HG03039 (cell line): Measurements from ENCODE around the gene SLC5A5.

ENCODE experiments used
- ATAC-seq: cut with Tn5 transposase; IDR thresholded peaks from one replicate; pipeline ENCODE4 v1.9.1; 2021; ENCODE audit warnings: mild to moderate bottlenecking, moderate library complexity; ENCODE audit not compliant: unreplicated experiment

SLC5A5 gene

DNA sequence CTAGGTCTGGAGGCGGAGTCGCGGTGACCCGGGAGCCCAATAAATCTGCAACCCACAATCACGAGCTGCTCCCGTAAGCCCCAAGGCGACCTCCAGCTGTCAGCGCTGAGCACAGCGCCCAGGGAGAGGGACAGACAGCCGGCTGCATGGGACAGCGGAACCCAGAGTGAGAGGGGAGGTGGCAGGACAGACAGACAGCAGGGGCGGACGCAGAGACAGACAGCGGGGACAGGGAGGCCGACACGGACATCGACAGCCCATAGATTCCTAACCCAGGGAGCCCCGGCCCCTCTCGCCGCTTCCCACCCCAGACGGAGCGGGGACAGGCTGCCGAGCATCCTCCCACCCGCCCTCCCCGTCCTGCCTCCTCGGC lies at the start of gene SLC5A5:
TSS of gene SLC5A5 (plus strand) at position 68 of the 373 bp plus-strand sequence. CDS start 375 bp downstream, outside the sequence.
- no peak for ATAC-seq

DNA sequence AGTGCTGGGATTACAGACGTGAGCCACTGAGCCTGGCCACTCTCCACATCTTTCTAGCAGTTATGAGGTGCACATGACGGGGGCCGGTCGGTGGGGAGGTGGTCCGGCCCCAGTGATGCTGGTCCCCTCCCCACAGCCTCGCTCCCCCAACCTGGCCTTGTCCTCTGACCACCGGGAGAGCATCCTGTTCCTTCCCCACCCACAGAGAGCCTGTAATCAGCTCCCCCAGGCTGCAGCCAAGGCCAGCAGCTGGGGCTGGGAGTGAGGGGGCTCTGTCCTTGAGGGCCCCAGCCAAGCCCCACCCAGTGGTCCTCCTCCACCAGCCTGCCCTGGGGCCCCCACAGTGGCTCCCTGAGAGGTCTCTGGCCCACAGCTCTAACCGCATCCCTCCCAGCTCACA lies 47.4 kb upstream of the SLC5A5 start:
- no peak for ATAC-seq

DNA sequence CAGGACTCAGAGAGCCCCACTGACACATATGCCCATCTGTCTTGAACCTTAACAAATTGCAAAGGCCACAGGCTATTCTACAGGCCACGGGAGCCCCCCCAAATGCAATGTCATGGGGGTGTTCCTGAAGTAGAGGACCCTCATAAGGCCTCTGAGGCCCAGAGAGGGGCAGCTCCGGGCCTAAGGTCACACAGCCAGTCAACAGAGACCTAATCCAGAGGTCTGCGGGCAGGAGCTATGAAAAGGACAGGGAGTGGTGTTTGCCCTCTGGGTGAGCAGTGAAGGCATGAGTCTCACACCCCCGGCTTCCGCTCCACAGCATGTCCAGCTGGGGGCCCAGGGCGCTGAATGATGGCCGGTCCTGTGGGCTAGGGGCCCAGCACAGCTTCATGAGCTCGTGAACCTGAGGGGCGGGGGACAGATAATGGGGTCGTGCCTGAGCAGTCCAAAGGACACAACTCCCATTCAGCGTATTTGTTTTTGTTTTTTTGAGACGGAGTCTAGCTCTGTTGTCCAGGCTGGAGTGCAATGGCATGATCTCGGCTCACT lies 45.2 kb upstream of the SLC5A5 start:
- no peak for ATAC-seq

DNA sequence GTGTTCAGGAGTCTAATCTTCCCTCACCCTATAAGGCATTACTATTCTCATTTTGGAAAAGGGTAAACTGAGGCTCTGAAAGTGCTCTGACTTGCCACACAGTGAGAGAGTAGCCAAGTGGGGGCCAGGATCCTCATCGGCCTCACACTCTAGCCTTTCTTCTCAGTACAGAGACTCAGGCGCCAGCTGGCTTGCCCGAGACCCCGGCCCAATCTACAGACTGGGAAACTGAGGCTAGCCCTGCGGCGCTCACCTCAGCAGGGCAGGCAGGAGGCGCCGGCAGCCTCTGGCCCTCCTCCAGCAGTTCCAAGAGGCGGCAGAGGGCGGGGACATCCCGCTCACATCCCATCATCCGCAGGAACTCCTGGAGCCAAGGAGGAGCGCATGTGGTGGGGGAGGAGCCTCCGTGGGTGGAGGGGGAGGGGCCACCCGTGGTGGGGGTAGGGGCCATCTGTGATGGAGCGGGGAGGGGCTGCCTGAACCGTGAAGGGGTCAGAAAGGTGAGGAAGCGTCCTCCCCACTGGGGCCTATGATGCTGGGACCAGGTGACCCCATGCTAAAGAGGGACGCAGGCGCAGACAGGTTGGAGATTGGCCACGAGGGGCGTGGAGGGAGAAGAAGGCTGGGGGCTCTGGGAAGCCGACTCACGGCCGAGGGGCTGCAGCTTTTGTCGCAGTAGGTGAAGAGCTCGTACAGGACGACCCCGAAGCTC lies 41.7 kb upstream of the SLC5A5 start:
- no peak for ATAC-seq

DNA sequence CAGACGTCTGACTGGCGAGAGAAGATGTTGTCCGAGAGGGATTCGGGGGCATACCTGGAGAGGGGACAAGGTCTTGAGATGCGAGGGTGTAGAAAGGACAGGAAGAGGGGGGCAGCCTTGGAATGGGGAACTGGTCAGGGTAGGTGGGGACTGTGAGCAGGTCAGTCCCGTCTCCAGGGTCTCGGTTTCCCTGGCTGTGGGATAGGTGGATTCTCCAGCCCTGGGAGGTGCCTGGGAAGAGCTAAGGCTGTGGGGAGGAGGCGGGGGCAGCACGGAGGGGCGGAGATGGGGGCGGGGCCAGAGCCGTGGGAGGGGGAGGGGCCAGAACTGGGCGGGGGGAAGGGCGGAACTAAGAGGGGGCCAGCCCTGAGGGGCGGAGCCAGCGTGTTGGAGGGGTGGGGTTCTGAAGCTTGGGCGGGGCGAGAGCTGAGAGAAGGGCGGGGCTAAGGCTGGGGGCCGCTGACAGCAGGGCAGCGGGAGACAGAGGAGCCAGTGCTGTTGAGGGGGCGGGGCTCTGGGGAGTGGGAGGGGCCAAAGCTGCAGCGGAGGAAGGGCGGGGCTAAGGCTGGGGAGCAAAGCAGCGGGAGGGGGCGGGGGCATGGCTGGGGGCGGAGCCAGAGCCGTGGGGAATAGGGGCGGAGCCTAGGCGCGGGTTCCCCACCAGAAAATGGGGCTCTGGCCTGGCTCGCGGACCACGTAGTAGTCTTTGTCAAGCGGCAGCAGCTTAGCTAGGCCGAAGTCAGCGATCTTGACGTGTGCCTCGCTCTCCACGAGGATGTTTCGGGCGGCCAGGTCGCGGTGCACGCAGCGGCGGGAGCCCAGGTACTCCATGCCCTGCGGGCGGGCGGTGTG lies 41.0 kb upstream of the SLC5A5 start:
- ATAC-seq, result no peak

DNA sequence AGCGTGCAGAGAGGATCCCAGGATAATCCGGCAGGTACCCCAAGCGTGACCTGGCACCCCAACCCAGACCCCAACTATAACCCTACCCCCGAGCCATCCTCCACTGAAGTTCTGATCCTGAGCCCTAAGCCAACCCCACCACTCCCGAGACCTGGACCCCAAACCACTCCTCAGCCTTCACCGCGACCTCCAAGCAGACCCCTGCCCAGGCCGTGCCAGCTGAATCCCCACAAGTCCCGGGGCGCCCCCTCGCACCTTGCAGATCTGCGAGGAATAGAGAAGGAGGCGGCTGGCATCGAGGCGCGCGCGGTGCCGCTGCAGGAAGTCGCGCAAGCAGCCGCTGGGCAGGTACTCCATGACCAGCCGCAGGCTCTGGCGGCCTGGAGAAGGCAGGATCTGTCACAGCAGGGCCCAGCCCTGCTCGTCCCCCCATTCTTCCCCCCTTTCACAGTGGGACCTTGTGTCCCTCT lies 40.3 kb upstream of the SLC5A5 start:
- ATAC-seq, result no peak

DNA sequence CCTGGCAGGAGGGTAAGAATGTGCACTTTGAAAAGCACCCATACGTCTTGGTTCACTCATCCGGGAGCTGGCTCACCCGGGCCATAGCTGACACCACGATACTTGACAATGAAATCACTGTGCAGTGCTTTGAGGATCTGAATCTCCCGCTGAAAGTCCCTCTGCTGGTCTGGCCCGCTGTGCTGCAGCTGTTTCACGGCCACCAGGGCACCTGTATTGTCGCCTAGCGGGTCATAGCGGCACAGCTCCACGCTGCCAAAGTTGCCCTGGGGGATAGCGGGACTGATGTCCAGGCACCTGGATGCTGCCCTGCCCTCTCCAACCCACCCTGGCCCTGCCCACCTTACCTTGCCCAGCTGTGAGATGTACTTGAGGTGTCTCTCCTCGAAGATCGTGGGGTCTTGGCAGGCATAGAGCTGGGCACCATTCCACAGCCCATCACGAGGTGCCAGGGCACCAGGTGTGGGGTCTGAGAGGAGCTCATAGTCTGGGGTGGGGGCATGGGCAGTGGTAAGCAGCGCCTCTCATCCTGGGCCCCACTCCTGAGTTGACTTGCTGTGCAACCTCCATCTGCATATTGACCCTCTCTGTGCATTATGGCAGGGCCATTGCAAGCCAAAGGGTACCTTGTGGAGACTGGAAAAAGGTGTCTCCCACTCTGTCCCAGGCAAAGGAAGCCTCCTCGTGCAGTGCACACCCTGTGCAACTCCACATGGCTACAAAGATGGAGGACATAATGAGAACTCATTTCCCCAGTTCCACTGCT lies 39.1 kb upstream of the SLC5A5 start:
- ATAC-seq, result no peak

DNA sequence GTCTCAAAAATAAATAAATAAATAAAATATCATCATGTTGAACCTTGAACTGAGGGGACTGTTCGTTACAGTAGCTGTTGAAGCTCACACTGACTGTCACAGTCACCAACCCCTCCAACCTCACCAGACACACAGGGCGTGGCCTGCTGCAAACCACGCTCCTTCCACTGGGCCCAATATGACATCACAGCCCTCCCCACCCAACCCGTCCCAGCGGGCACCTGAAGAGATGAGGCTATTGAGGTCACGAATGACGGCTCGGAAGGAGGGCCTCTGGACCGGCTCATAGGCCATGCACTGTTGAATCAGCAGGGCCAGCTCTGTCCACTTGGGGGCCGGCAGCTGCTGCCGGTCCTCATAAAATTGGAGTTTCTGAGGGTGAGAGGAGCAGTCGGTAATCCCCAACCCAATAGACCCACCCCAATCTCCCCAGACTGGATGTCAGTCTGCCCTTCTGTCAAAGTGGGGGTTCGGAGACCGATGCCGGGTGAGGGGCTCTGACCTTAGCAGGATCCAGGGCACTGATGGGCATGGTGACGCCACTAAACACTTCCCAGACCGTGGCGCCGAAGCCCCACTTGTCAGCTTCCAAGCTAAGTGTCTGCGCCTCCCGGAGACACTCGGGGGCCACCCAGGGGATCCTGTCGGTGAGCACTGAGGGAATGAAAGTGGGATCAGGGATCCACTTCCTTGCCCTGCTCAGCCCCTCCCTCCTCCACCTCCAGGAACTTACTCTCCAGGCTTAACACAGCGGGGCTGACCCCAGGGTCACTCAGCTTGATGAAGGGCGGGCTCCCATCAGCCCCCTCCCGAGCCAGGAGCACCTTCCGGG lies 37.2 kb upstream of the SLC5A5 start:
- ATAC-seq, result no peak

DNA sequence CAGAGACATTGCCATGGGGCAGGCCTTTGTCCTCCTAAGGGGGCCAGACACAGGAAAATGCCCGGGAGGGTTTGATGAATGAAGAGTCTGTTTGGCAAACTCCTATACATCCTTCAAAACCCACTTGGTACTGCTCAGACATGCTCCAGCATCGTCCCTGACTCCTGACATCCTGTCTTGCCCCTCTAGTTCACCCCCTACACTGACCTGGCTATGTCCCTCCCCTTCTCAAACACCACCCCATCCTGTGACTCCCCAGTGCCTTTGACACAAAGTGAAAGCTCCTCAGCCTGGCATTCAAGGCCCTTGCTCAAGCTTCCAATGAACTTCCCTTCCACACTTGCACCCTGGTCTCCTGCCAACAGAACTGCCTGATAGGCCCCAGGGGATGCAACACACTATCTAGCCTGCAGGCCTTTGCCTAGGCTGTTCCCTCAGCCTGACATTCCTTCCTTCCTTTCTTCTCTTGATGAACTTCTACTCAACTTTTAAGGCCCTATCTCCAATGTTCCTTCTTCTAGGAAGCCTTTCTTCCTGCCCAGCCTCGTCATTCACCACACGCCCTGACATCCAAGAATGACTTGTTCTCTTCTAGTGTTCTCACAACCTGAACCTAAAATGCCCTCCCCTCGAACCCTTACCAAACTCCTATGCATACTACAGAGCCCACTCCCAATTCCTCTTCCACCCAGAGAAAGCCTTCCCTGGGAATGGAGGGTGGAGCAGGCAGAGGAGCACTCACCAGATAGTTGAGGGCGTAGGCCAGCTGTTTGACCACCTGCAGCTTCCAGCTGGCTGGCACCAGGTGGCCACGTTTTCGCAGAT lies 36.4 kb upstream of the SLC5A5 start:
- ATAC-seq, result no peak

DNA sequence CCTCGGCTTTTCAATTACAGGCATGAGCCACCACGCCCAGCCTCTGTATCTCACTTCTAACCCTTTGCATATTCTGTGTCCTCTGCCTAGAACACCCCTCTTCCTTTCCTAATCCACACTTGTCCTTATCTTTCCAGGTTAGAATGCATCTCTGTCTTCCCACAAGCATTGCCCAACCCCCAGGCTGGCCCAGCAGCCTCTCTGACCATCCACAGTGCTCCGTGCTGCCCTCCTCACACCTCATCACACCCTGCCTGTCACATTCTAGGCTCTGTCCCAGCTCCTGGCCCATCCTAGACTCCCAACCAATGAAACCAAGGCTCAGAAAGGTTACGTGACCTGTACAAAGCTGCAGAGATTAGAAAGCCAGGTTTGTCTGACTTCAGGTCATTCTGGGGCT lies 35.2 kb upstream of the SLC5A5 start:
- no peak for ATAC-seq

DNA sequence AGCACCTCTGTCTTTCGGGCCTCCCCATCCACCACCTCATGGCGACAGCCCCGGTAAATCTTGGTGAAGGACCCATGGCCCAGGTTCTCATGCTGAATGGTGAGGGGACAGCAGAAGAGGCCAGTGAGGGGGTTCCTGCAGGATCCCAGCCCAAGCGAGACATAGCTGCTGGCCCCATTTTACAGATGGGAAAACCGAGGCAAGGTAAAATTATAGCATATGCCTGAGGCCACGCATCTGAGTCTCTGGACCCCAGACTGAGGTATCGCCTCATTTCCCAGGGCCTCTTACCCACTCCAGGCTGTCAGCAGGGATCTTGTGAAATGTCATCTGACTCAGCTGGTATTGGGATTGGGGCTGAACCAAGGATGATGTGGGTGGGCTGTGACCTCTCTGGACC lies 33.8 kb upstream of the SLC5A5 start:
- no peak for ATAC-seq

DNA sequence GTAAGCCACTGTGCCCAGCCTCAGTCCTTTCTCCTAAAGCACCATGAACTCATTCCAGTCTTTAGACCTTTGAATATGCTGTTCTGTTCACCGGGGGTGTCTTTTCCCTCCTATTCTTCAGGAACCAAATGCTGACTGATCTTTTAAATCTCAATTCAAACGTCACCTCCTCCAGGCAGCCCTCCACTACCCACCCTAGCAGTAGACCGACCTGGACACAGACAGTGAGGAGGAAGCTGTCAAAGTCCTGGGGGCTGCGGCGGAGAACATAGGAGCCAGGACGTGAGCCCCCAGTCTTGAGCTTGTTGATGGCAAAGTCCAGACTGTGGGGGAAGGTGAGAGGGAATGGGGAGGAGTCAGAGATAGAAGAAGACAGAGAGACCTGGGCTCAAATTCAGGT lies 31.7 kb upstream of the SLC5A5 start:
- no peak for ATAC-seq

DNA sequence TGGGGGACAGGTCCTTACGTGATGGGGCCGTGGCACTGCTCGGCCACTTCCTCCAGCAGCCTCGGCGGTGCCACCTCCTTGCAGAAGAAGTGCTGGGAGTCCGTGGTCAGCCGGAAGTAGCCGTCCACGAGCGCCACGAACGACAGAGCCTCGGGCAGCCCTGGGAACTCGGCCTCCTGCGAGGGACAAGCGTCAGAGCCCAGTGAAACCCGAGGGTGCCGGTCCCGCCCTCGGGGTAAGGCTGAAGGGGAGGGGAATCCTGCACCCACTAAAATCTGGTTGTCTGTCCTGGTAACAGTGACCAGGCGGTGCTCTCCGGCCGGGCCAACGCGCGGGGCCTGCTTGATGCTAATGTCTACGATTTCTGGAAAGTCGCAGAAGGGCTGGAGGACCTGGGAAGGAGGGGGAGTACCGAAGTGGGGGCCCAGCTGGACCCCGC lies 30.4 kb upstream of the SLC5A5 start:
- ATAC-seq, result no peak

DNA sequence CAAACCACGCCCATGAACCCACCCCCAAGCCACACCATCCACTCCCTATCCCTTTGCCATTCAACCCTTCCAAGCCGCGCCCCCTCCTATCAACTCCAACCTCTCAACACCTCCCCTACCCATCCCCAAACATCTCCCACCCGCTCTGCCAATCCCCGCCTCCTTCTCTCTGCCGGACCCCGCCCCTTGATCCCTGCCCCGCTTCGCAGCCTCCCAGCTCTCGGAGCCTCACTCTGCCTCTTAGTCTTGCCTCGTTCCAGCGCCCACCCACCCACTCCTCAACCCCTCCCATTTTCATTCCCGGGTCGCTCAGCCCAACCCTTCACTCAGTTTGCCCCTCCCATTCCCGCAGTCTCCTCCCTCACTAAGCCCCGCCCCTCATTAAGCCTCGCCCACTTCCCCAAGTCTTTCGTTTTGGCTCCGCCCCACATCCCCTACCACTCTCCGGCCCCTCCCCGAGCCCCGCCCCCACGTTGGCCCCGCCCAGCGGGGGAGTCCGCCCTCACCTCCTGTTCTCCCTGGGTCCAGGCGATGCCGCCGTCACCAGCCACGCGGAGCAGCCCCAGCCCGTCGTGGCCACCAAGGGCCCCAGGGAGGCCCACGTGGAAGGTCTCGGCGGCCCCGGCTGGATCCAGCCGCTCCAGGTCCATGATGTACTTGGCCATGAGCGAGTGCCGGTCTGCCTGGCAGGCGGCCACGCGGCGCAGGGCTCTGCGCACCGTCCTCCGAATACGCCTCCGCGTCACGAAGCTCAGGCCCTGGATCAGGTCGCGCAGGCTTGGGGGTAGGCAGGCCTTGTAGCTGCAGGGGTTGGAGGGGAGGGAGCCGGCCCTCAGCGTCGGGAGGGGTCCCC lies 29.7 kb upstream of the SLC5A5 start:
- no peak for ATAC-seq

DNA sequence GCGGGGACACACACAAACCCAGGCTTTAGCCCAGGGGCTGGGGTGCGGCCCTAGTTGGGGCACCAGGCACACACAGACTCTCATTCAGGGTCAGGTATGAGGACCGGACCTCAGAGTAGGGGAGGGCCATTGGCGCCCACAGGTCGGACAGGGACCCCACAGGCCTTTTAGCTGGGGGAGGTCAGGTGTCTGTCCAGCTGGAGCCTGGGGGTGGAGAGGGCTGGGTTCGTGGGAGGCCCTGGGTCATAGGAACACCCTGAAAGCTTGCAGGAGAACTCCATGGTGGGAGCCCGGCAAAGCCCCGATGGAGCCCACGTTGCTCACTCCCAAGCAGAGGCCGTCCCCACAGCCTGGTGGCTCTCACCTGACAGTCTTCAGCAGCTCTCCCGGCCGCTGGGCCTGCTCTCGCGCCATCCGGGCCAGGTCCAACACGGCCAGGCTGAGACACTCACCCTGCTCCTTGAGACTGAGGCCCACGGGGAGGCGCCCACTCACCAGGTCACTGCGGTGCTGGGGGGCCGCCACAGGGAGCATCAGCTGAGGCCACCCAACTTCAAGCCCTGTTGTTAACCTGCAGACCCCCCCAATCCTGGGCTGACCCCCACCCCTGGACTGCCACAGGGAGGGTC lies 29.0 kb upstream of the SLC5A5 start:
- no peak for ATAC-seq

DNA sequence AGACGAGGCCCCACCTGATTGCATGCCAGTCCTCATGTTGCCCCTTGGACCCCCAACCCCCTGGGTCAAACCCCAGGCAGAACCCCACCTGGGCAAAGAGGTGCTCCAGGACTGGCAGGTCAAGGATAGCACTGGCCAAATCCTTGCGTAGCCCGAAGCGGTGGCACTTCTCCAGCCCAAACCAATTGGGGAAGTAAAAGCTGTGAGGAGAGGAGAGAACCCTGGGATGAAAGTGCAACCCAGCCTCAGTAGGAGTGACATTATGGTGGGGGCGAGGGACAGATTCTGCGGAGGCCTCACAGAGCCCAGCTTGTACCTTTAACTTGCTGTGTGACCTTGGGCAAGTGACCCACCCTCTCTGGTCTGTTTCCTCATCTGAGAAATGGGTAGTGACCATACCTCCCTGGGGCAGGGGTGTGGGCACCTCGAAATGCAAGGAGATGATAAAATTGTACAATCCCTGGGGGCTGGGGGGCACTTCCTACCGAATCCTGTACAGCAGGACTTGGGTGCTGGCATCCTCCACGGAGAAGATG lies 28.4 kb upstream of the SLC5A5 start:
- no peak for ATAC-seq

DNA sequence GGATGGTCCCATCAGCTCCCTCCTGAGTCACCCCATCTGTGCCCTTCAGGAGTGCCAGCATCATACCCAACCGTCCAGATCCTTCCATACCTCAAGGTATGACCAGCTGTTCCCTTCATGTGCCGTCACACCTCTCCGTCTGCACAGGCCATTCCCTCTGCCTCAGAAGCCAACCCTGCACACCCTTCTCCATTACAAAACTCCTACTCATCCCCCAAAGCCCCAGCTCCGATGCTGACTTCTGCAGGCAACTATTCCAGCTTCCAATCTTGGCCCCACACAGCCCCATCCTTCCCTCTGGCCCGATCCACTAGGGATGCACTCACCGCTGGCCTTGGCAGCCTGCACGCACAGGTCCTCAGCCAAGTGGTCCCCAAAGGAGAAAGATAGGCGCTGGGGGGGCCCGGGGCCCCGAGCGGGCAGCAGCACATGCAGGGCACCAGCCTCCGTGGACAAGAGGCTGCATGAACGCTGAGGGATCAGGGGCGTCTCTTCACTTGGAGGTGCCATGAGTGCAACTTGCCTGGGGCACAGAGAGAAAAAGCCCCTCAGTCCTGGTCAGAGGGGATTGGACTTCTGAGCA lies 27.7 kb upstream of the SLC5A5 start:
- no peak for ATAC-seq
